T-helper 22 cell (primary cell): ENCODE data around the gene SHC4.
"Not testable (repeated sequence)": the region's sequence is repeated elsewhere in the genome, so short reads cannot be mapped to it uniquely, and the experiment has no call there.

Source experiments
- DNase-seq: peaks from one replicate; pipeline ENCODE4 v3.0.0-alpha.2; 2020; ENCODE audit warnings: low read depth

The SHC4 gene

GRCh38 chr15:48883699-48884098 is 80.0 kb downstream of the SHC4 start:
- DNase-seq: no peak

- DNase-seq: no peak
These were observed 83.6 kb downstream of the SHC4 start for GRCh38 chr15:48880070-48880634.

- peak; percentile 86 for DNase-seq
These were observed 85.8 kb downstream of the SHC4 start, which contains the start of gene EID1 for GRCh38 chr15:48877630-48878595. Gene EID1 (plus strand): TSS chr15:48878134. CDS start chr15:48878177, 43 bp downstream.

- no peak for DNase-seq
These were observed 87.7 kb downstream of the SHC4 start for GRCh38 chr15:48876057-48876456.

DNA sequence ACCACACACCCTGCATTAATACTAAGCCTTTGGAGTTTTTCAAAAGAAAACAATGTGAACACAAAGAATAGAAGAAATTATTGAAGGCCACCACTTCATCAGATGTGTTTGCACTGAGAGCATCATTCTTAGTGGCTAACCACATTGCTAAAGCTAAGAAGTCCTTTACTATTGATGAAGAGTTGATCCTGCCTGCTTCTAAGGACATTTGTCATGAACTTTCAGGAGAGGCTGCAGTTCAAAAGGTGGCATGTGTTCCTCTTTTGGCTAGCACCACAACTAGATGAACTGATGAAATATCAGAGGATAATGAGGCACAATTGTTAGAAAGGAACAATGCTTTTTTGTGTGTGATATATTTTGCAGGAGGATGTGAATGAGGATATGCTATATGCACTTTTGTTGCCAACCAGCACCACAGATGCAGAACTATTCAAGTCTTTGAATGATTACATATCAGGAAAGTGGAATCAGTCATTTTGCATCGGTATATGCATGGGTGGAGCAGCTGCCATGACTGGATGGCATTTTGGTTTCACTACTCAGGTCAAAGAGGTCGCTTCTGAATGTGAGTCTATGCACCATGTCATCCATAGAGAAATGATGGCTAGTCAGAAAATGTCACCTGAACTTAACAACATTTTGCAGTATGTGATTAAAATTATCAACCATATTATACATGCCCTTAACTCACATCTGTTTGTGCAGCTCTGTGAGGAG is 88.3 kb downstream of the SHC4 start:
- DNase-seq: no peak

DNA sequence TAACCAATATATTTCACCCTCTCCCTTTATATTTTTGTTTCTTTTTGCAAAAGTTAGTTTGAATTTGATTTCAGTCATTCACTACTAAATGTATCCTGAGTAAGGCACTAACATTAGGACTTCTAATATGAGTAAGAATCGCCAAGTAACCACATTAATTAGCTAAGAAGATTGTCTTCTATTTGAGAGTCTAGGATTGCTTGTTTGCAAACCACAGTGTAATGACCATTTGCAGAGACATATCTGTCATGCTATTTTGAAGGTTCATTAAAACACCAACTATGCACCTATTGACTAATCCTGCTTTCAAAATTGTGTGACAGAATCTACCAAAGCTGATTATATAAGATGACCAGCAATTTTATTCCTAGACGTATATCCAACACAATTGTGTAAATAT is 91.1 kb downstream of the SHC4 start:
- DNase-seq: no peak

- DNase-seq: no peak
These were observed 92.2 kb downstream of the SHC4 start for GRCh38 chr15:48871542-48871941.

DNA sequence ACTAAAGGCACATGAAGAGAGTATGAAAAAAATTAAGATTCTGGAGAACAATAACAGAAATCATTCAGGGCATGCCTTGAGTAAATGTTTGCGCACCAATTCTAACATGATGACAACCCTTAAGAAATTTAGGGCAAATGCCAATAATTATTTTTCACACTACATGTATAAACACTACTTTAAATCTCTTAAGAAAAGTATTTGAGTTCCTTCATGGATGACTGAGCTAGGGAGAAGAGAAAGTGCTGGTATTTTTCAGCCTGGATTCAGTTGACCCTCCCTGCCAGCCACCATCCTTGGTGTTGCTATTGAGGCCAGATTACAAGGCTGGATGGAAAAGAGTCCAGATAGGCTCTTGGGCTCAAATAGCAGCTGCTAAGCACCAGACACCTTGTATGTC is 93.8 kb downstream of the SHC4 start:
- no peak for DNase-seq

DNA sequence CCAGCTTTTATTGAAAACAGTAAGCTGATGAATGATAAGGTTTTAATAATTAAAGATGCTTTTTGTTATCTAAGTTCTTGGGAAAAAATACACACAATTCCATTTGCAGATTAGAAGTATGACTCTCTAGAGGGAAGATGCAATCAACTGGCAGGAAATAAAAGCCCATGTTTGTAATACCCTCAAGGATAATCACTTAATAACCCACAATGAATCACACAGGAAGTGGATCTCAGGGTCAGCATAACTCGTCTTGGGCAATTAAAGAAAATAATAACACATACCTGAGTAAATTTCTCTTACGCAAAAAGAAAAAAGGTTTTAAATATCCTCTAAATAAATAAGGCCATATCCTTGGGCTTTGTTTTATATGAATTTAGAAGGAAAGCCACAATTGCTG is 95.2 kb downstream of the SHC4 start:
- no peak for DNase-seq

DNA sequence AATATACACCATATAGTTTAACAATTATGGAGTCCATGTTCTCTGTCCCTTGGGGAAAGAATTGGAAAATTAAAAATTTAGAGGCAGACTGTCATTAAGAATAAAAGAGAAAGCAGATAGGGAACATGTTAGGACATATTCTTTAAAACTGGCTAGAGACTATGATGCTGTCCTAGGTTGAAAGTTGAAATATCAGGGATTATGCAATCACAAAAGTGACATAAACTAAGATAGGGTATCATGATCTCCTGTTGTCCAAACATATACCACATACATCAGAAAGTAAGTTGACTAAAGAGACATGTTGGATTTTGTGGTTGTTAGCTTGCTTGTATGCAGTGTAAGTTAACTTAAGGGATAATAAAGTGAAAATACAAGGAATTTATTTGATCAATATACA is 95.7 kb downstream of the SHC4 start:
- no peak for DNase-seq

DNA sequence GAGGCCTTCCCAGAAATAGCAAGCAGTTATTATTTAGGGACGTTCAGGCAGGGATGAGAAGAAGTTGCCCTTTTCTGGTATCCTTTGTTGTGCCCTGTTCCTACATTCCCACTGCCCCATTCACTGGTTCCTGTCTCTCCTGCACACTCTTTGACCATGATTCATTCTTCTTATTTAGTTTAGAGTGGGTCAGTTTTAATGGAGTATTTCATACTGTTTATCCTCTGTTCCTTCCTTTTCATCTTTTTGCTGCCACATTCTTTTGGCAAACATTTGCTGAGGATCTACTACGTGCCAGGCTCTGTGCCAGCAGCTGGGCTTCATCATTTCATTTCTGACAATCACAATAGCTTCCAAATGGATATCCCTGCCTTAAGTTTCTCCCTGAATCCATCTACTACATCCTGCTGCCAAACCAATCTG is 97.6 kb downstream of the SHC4 start:
- DNase-seq: no peak

GRCh38 chr15:48865370-48866079 is 98.2 kb downstream of the SHC4 start:
- DNase-seq: no peak

GRCh38 chr15:48862705-48863104 is 101.0 kb downstream of the SHC4 start:
- no peak for DNase-seq

- peak; percentile 4 for DNase-seq
These were observed 101.8 kb downstream of the SHC4 start for GRCh38 chr15:48861813-48862431.

DNA sequence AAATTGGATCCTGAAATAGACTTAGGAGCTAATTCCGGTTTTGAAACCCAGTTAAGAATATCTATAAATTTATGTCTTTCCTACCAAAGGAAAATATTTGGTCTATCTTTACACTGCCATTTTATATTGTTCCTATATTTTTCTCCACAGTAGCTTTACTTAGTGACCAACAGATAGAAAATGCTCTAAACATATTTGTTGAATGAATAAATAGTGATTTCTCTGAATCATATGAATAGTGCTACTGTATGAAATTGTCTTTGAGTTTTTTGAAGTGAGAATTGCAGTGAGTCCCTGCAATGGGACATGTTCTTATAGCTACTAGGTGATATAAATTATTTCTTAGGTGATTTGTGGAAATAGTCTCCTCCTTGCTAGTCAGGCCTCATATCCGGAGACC is 104.3 kb downstream of the SHC4 start:
- DNase-seq: no peak

- DNase-seq: no peak
These were observed 105.3 kb downstream of the SHC4 start for GRCh38 chr15:48858401-48858800.

DNA sequence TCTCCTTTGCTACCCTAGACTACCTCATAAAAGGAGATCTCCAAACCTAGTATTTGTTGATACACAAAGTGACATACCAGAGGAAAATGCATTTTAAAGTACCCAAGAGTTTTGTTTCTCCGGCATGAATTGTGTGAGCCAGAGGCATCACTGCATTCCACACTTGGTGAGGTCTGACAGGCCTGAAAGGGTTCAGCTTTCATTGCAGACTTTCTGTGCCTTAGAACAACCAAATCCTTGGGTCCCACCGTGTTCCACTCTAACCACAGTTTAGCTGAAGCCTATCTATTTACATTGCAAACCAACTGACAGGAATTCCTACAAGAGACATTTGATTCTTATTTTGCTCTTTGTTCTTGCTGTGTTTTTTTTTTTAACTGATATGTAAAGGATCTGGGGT is 106.8 kb downstream of the SHC4 start:
- DNase-seq: no peak

DNA sequence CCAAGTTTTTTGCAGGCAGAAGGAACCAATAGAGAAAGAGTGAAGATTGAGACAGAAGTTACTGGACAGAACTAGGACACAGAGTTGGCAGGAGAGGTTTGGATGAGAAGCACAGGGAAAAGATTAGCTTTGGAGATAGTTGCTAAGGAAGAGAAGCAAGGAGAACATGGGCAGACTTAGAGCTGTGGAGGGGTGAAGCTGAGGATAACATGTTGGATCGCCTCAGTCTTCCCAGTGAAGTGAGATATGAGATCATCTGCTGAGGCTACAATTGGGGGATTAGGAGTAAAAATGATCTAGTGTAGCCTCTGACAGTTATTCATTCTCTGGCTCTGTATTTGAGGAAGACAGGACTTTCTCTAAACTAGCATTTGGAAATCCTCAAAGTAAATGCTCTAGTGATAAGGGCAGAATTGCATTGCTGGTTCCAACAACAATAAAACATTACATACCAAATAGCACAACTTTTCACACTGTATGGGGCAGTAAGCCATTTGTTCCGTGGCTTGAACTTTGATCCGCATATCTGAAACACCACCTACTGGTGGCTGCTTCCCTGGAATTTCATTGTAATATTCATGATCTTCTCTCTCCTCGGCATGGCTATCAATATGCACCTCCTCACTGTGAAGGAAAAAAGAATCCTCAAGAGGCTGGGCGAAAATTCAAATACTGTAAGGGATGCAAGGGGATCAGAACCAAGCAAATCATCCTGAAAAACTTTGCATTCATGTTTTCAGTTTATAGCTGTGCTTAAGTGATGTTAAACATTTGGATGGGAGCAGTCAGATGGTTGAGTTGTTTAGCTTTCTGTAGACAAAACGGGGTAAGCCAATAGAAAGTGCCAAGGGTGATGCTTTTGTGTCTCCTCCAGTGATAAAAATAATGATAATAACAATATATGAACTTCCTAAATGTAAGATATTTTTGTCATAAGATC is 107.9 kb downstream of the SHC4 start:
- DNase-seq: no peak

DNA sequence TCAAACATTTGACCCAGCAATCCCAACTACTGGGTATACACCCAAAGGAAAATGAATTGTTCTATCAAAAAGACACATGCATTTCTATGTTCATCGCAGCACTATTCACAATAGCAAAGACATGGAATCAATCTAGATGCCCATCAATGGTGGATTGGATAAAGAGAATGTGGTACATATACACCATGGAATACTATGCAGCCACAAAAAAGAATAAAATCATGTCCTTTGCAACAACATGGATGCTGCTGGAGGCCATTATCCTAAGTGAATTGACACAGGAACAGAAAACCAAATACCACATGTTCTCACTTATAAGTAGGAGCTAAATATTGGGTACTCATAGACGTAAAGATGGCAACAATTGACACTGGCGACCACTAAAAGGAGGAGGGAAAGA is 109.3 kb downstream of the SHC4 start:
- not testable (repeated sequence) for DNase-seq

- no peak for DNase-seq
These were observed 111.8 kb downstream of the SHC4 start for GRCh38 chr15:48851956-48852355.

GRCh38 chr15:48850648-48851047 is 113.1 kb downstream of the SHC4 start:
- DNase-seq: no peak
